OCI-LY7 (cell line): ENCODE measurements around the gene ARHGAP24. TPM values are rescaled to one million over a fixed set of nuclear protein-coding genes. Genes with fewer than 3 reads are reported as not detected.

ENCODE experiments used
- BruUV-seq: library from RNA; stranded (reverse); fragments of 400-500 nt; replicated peaks from 2 replicates; lab custom pipeline; 2021; lab: Mats Ljungman, UMichigan
- CTCF ChIA-PET: fragments of 300-600 bp; sonication (Branson Sonifier 250); formaldehyde crosslinking; loops from one replicate; lab custom pipeline; 2022; ENCODE audit warnings: antibody characterized with exemption; ENCODE audit not compliant: unreplicated experiment; lab: Charles Lee
- POLR2A ChIA-PET: fragments of 300-600 bp; sonication (Branson Sonifier 250); formaldehyde crosslinking; loops from one replicate; lab custom pipeline; 2022; ENCODE audit warnings: antibody characterized with exemption; lab: Charles Lee
- DNase-seq: peaks from one replicate; pipeline ENCODE4 v3.0.0-alpha.2; 2015; ENCODE audit warnings: low spot score
- H2AFZ ChIP-seq: fragments of 200-600 bp; sonication (generic), shearing (Covaris generic); 2 replicates; pipeline ENCODE4 v1.6.1; 2014; ENCODE audit warnings: mild to moderate bottlenecking, antibody characterized with exemption, low read length, moderate library complexity
- H3K27ac ChIP-seq: fragments of 200-600 bp; sonication (generic); 2 replicates; pipeline ENCODE4 v1.5.1; 2014; ENCODE audit warnings: mixed run types, low read depth, mild to moderate bottlenecking, moderate library complexity, low read length, inconsistent platforms; ENCODE audit not compliant: poor library complexity, severe bottlenecking
- H3K36me3 ChIP-seq: fragments of 200-600 bp; sonication (generic); 2 replicates; pipeline ENCODE4 v1.6.1; 2014; ENCODE audit warnings: mild to moderate bottlenecking, antibody characterized with exemption, low read length, moderate library complexity, mixed read lengths; ENCODE audit not compliant: insufficient read depth
- H3K4me1 ChIP-seq: fragments of 200-600 bp; sonication (generic); 2 replicates; pipeline ENCODE4 v1.5.1; 2014; ENCODE audit warnings: mild to moderate bottlenecking, low read length; ENCODE audit not compliant: insufficient read depth, poor library complexity, severe bottlenecking
- H3K4me2 ChIP-seq: fragments of 200-600 bp; sonication (generic); 2 replicates; pipeline ENCODE4 v1.6.1; 2014; ENCODE audit warnings: mild to moderate bottlenecking, low read length
- H3K4me3 ChIP-seq: fragments of 200-600 bp; sonication (generic); 2 replicates; pipeline ENCODE4 v1.5.1; 2014; ENCODE audit warnings: mild to moderate bottlenecking, low read depth, low read length; ENCODE audit not compliant: poor library complexity, severe bottlenecking
- H3K79me2 ChIP-seq: fragments of 200-600 bp; sonication (generic); 2 replicates; pipeline ENCODE4 v1.6.1; 2016; ENCODE audit warnings: low read depth, mild to moderate bottlenecking, low read length, moderate library complexity, mixed read lengths; ENCODE audit not compliant: insufficient read depth
- H3K9me2 ChIP-seq: fragments of 200-600 bp; sonication (generic); 2 replicates; pipeline ENCODE4 v1.6.1; 2016; ENCODE audit warnings: mild to moderate bottlenecking, low read length, mixed read lengths; ENCODE audit not compliant: insufficient read depth
- H3K9me3 ChIP-seq: fragments of 200-600 bp; sonication (generic); 2 replicates; pipeline ENCODE4 v1.6.1; 2014; ENCODE audit warnings: mild to moderate bottlenecking, mixed run types, low read length, mixed read lengths
- H4K20me1 ChIP-seq: fragments of 200-600 bp; sonication (generic); 2 replicates; pipeline ENCODE4 v1.6.1; 2014; ENCODE audit warnings: mild to moderate bottlenecking, antibody characterized with exemption, low read length, moderate library complexity, mixed read lengths; ENCODE audit not compliant: insufficient read depth
- EZH2phosphoT487 ChIP-seq: fragments of 200-600 bp; sonication (generic); IDR thresholded peaks from 2 replicates; pipeline ENCODE4 v1.6.1; 2018; ENCODE audit warnings: low read depth, borderline replicate concordance, mild to moderate bottlenecking, mixed run types, antibody characterized with exemption, low read length, moderate library complexity, mixed read lengths
- intact Hi-C: fragments of 100-400 bp; cut with micrococcal nuclease; formaldehyde crosslinking; loops from one replicate; pipeline ENCODE4 v1.10.0; 2022; ENCODE audit not compliant: unreplicated experiment
- total RNA-seq, 2 experiments: library from RNA; depleted of rRNA in 1 of 2; stranded (reverse); fragments of >200 nt in 1 of 2; shearing (Covaris generic) in 1 of 2; gene quantifications; 2 replicates each; pipeline ENCODE4 v1.2.3, GENCODE V29; 2014 to 2022
- TF ChIP-seq, protein P1 (sequence below): fragments of 200-600 bp; sonication (generic); conservative IDR thresholded peaks from 2 replicates; pipeline ENCODE4 v1.5.1; 2014; ENCODE audit warnings: mild to moderate bottlenecking, antibody characterized with exemption, low read length, moderate library complexity, mixed read lengths

ARHGAP24 gene
- total RNA-seq, 2 experiments from 2014 or later, result 0.88 to 4.4 TPM

DNA sequence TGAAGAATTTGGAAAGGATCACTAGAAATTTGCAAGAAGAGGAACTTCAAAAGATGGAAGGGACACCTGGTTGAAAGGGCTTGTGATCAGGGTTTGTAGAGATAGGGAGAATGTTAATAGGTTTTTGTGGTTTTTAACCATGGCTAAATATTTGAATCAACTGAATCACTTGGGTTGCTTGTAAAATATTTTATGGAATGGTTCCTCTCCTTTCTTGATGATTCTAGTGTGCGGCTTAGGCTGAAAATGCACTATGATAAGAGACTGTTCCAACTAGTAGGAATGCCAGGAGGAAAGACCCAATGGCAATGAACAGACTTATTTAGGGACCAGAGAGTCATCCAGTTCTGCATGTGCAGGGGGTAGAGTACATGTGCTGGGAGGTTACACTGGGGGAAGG lies 408.2 kb downstream of the ARHGAP24 start:
- H3K4me3 ChIP-seq, result no peak overlapping the region
- no peaks in the 10 kb centered on the region for H3K79me2 ChIP-seq
- H2AFZ ChIP-seq, result no peak overlapping the region
- no peak overlapping the region for H3K4me2 ChIP-seq
- TF ChIP-seq, protein P1, sequence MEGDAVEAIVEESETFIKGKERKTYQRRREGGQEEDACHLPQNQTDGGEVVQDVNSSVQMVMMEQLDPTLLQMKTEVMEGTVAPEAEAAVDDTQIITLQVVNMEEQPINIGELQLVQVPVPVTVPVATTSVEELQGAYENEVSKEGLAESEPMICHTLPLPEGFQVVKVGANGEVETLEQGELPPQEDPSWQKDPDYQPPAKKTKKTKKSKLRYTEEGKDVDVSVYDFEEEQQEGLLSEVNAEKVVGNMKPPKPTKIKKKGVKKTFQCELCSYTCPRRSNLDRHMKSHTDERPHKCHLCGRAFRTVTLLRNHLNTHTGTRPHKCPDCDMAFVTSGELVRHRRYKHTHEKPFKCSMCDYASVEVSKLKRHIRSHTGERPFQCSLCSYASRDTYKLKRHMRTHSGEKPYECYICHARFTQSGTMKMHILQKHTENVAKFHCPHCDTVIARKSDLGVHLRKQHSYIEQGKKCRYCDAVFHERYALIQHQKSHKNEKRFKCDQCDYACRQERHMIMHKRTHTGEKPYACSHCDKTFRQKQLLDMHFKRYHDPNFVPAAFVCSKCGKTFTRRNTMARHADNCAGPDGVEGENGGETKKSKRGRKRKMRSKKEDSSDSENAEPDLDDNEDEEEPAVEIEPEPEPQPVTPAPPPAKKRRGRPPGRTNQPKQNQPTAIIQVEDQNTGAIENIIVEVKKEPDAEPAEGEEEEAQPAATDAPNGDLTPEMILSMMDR, result no peak
- no peak for TF ChIP-seq EZH2phosphoT487
- H3K9me2 ChIP-seq, result no peaks in the 10 kb centered on the region
- H3K27ac ChIP-seq, result no peak overlapping the region
- DNase-seq, result no peak
- BruUV-seq, result no TSS peak
- ChIA-PET POLR2A (no interaction called here), CTCF (no interaction called here)
- intact Hi-C loops, result no loop called here
- H3K9me3 ChIP-seq, result no peaks in the 10 kb centered on the region
- no peaks in the 10 kb centered on the region for H3K36me3 ChIP-seq
- H4K20me1 ChIP-seq, result no peaks in the 10 kb centered on the region
- no peaks in the 10 kb centered on the region for H3K4me1 ChIP-seq

DNA sequence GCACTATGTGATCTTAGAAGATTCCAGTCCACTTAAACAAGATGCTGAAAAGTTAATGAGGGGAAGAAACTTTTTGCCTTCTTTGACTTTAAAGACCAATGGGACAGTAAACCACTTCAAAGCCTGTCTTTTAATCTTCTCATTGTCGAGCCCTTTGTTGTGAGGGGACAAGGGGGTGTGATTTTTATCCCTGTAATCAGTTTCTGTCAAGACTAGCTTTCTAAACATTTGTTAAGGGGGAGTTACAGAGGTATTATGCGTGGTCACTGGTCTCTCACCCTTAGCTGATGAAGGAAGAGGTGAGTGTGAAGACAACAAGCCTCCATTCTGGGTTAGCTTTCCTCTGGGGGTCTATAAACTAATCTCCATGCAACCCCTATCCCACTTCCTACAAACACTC lies 409.3 kb downstream of the ARHGAP24 start:
- no peaks in the 10 kb centered on the region for H4K20me1 ChIP-seq
- CTCF ChIA-PET, result no interaction called here
- no peak overlapping the region for H2AFZ ChIP-seq
- intact Hi-C loops, result no loop called here
- no peaks in the 10 kb centered on the region for H3K9me3 ChIP-seq
- H3K9me2 ChIP-seq, result no peaks in the 10 kb centered on the region
- H3K27ac ChIP-seq, result no peak overlapping the region
- no peaks in the 10 kb centered on the region for H3K4me1 ChIP-seq
- no peaks in the 10 kb centered on the region for H3K79me2 ChIP-seq
- POLR2A ChIA-PET, result interaction anchor here (0.9 to 1.1 kb wide), 2 partner anchors 11 to 15 kb away, joined by 3 read pairs; no protein-coding TSS in a partner anchor
- no peaks in the 10 kb centered on the region for H3K36me3 ChIP-seq
- no peak overlapping the region for H3K4me2 ChIP-seq
- TF ChIP-seq, protein P1, result no peak
- TF ChIP-seq EZH2phosphoT487, result no peak
- no peak for DNase-seq
- BruUV-seq, result no TSS peak
- H3K4me3 ChIP-seq, result no peak overlapping the region

DNA sequence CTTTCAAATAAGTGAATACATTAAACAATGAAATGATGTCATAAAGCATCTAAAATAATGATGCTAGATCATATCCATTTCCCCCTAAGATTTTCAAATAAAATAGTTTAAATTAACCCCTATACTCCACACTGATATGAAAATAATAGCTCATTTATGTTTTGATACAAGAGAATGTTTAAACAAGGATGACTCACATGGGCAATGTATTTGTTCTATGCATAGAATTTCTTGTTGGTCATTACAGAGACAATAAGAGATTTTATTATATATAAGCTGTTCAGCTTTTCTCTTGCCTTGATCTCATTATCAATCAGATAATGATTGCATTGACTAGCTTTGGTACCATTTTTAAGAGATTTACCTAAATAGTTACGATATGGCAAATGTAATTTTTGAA lies 411.7 kb downstream of the ARHGAP24 start:
- no TSS peak for BruUV-seq
- H2AFZ ChIP-seq, result no peak overlapping the region
- no peaks in the 10 kb centered on the region for H3K4me1 ChIP-seq

More for the DNA sequence above, 411.7 kb downstream of the ARHGAP24 start:
- Histone ChIP-seq H3K4me3 (no peak overlapping the region), H3K79me2 (no peaks in the 10 kb centered on the region), H4K20me1 (no peaks in the 10 kb centered on the region), H3K9me3 (no peaks in the 10 kb centered on the region), H3K4me2 (no peak overlapping the region), H3K36me3 (no peaks in the 10 kb centered on the region), H3K27ac (no peak overlapping the region), H3K9me2 (no peaks in the 10 kb centered on the region)
- TF ChIP-seq, protein P1, result no peak
- TF ChIP-seq EZH2phosphoT487, result no peak
- ChIA-PET POLR2A (interaction anchor here (0.6 to 2.0 kb wide), 4 partner anchors 11 to 199 kb away, joined by 3 to 8 read pairs (median 3); no protein-coding TSS in a partner anchor), CTCF (no interaction called here)
- intact Hi-C loops, result no loop called here
- no peak for DNase-seq
